Measurements from ENCODE around the gene TSPEAR.

TSPEAR gene

DNA sequence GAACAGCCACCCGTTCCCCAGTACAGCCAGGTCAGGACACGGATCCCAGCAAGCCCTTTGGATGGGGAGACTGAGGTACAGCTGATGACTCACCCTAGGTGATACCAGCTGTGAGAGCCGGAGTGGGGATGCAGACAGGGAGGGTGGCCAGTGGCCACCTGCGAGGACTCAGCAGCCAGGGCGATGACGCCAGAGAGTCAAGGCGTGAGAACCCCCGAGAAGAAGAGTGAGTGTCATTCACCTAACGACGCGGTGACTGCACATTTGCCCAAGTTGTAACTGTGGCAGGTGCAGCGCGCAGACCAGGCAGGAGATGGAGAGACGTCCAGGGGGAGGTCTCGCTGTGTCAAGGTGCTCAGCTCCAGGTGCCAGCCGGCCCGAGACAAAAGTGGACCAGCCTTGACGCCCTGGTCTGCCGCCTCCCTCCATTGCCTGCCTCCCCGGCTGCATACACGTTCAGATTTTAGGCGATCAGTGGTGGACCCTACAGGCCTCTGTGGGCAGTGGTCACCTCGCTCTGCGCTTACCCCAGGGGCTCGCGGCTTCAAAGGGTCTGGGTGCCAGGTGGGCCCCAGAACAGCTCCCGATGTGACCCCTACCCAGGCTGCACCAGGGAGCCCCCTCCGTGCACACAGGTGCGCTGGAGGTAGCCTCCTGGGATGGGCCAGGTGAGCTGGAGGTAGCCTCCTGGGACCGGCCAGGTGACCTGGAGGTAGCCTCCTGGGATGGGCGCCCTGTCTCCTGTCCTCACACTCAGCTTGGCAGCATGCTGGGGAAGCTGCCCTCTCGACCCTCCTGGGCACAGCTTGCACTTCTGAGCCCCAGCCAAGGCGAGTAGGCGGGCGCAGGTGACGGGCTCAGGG is 244.1 kb downstream of the TSPEAR start:
- DNase-seq: peak in 2 of 10 donors; percentile 19 to 67
- intact Hi-C loops (cut with DNase I): no loop called here

DNA sequence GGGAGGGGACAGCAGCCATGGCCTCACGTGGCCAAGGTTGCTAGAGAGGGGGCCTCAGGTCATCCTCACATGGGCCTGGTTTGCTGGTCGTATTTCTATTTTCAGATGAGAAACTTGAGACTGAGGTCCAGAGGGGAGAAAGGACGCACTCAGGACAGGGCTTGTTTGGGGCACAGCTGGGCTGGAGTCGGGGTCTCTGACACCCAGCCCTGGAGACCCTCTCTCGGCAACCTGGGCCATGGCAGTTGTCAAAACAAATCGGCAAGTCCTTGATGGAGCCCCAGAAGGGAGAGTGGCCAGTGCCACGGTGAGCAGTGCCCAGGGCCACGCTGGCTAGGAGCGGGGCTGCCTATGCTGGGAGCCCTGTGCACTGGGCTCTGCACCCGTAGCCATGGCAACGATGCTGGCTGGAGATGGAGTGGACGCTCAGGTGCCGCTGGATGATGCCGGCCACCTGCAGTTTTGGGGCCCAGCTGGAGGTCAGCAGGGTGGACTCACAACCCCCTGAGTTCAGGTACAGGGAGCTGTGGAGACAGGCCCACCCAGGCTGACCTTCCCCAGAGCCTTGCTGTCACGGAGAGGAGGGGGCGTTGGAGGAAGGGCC is 244.9 kb downstream of the TSPEAR start:
- peak in 2 of 10 donors; percentile 22 to 55 for DNase-seq
- intact Hi-C loops (cut with DNase I): no loop called here

DNA sequence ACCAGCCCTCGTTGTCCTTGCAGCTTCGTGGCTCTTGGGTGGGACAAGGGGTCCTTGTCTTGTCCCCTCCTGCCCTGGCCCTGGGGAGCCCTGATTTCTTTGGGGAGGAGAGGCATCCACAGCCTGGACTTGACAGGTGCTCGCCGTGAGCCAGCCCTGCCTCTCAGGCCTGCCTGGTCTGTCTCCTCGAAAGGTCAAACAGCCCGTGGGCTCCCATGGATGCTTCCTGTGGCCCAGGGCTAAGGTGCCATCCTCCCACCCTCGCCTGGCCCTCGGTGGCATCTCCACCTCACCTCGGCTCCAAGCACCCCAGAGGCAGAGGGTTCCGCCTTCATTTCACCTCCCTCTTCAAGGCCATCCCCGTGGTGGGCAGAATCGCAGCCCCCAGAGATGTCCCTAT is 247.0 kb downstream of the TSPEAR start:
- DNase-seq: peak in 2 of 10 donors; percentile 17 to 45
- intact Hi-C loops (cut with DNase I): no loop called here

DNA sequence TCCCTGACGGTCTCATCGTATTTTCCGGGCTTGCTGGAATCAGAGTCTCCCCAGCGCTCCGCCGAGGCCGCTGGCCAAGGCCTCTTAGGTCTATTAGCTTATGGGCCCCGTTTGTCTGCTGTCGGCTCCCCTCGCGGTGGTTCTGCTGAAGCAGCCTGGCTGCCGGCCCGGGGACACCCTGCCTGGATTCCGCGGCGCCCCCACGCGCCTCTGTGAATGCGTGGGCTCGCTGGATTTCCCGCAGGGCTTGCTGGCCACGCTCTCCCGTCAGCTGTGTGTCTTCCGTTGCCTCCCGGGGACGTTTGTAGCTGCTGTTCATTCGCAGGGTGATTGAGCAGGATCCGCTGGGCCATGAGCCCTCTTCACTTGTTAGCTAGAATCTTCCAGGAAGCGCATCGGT is 247.6 kb downstream of the TSPEAR start:
- intact Hi-C loops (cut with DNase I): no loop called here
- DNase-seq: peak in 8 of 10 donors; percentile 19 to 91 (median 46)

DNA sequence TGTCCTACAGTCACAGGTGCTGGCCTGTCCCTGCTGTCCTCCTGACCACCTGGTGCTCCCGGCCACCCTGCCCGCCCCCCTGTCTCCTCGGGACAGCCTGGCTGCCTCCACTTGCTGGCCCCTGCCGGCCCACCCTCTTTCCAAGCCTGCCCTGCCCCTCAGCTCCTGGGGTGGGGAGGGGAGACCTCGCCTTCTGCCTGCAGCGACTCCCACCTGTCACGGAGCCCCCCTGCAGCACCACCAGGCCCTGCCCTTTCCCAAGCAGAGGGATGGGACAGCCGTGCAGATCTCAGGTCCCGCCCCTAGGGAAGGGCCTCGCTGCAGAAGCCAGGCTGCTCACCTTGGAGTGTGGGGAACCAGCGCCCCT is 248.6 kb downstream of the TSPEAR start:
- peak in 3 of 10 donors; percentile 14 to 71 (median 66) for DNase-seq
- intact Hi-C loops (cut with DNase I): no loop called here

DNA sequence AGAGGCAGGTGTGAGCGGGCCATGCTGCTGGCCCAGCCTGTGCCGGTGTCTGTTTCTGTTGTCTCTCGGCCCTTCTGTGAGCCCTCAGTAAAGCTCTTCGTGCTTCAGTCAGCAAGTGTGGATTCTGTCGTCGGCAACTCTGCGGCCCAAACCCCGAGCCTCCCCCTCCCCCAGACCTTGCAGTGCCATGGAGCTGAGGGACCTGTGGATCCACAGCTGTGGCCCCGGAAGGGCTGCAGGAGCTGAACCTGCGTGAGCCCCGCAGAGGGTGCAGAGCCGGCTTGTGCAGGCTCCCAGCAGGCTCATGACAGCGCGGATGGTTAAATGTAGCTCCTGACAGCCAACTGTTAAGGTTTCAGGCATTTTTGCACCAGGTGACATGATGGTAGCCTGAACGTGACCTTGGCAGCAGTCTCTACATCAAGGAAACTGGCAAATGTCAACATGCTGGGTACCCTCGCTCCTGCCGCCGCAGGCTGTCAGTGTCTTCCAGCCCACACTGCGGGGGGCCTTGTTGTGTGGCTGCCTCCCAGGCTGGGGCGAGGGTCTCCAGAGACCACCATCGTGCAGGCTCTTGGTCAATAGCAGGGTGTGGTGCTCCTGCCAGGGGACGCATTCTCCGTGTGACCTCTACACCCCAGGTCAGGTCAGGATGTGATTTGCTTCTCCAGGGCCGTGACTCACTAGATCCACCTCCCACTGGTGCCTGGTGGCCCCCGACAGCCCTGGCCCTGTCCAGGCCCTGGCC is 249.1 kb downstream of the TSPEAR start:
- DNase-seq: peak in 3 of 10 donors; percentile 9 to 58 (median 55)
- intact Hi-C loops (cut with DNase I): no loop called here

DNA sequence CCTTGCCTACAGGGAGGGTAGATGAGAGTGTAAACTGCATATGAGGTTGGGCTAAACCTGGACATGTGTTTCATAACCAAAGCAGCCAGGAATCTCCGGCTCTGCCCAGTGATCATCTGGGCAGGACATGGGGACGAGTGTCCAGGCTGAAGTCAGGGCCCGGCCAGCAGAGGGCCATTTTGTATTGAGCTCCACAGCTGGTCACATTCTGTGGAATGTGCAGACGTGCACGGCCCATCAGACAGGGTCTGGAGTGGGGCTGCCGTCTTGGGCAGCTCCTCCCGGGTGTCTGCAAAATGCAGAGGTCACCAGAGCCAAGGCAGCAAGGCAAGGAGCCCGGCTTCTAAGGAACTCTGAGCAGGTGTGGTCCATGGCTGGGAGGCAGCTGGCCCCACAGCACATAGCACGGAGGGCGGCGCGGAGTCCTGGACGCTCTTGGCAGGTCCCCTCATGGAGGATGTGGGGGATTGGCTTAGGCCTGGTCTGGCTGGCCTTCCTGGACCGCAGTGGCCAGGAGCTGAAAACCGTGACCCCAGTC is 249.8 kb downstream of the TSPEAR start:
- DNase-seq: peak in 4 of 10 donors; percentile 4 to 73 (median 48)
- intact Hi-C loops (cut with DNase I): no loop called here

DNA sequence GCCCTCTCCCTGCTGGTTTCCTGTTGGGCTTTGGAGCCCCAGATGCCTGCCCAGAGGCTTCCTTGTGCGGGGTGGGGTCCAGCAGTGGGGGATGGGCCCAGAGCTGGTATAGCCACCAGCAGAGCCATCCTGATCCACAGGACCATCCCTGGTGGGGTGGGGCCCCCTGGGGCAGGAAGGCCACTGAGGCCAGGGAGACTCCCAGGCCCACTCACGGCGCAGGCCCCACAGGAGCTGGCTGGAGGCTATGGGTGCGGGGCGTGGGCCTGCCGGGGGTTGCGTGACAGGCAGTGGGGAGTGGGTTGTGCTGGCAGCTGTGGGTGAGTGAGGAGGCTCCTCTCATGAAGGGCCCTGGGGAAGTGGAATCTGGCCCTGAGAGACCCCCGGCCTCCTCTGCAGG is 250.4 kb downstream of the TSPEAR start:
- peak in 3 of 10 donors; percentile 13 to 72 (median 22) for DNase-seq
- intact Hi-C loops (cut with DNase I): no loop called here

DNA sequence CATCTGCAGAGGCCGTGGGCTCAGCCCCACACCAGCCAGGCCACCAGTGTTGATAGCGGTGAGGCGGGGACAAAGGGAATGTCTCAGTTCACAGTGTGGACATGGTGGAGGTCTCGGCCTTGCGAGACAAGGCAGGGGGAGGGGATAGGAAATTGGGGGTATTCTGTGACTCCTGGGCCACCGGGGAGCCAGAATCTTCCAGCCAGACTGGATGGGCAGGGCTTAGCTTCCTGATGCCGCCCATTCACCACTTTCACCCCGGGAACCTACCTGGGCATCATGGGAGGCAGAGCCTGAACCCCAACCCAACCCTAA is 251.0 kb downstream of the TSPEAR start:
- peak in 3 of 10 donors; percentile 11 to 65 (median 30) for DNase-seq
- intact Hi-C loops (cut with DNase I): no loop called here

DNA sequence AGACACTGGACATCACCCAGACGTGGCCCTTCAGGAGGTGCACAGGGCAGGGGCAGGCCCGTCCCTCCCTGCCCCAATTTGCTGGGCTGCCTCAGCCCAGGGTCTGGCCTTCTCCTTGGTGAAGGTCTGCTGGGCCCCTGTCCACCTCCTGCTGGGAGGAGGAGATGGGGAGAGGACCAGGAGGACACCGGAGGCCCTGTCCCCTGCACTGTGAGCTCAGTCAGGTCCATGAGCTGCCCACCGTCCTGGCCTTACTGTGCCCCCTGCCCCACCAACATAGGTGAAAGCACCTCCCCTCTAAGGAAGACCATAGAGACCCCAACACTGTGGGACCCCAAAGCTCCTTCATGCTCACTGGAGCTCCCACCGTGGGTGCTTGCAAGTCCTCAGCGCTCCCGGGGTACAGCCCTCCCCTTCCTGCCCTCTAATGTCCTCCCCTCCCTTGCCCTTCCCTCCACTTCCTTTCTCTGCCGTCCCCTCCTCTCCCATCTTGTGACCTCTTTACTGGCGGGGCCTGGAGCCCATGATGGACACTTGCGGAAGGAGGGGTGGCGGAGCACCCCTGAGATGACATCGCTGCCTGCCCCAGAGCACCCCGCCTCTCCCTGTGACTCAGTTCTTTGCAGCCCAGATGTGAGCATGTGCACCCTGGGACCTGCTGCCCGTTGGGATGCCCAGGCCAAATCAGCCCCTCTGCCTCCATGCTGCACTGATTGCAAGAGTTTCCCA is 251.5 kb downstream of the TSPEAR start:
- intact Hi-C loops (cut with DNase I): no loop called here
- DNase-seq: peak in 2 of 10 donors; percentile 39 to 55

DNA sequence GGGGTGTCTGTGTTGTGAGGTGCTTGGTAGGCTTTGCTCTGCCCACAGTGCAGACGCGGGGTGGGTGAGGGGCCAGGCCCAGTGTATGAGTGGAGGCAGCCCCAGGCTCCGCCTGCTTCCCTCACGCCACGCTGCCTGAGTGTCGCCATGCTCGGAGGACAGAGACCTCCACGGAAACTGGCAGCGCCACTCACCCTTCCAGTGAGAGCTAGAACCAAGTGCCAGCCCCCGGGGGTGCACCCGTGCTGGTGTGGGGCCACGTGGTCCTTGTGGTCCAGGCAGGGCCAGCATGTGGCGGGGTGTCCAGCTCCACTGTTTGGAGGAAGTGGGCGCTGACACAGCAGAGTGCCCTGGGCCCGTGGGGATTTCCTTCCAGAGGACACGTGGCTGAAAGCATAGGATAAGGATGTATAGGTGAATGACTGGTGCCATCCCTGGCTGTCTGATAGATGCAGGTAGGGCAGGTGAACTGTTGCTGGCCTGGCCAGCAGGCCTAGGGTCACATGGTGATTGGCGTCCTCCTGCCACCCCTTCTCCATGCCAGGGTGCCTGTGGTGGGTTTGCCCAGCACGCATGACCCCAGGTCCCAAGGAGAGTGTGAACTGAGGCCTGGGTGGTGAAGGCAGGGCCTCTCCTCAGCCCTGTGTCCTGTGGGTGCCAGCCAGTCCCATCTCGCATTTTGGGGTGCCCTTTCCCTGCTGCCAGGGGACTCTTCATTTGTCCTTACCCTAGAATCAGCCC is 252.2 kb downstream of the TSPEAR start:
- peak in 5 of 10 donors; percentile 4 to 72 (median 24) for DNase-seq
- intact Hi-C loops (cut with DNase I): no loop called here

DNA sequence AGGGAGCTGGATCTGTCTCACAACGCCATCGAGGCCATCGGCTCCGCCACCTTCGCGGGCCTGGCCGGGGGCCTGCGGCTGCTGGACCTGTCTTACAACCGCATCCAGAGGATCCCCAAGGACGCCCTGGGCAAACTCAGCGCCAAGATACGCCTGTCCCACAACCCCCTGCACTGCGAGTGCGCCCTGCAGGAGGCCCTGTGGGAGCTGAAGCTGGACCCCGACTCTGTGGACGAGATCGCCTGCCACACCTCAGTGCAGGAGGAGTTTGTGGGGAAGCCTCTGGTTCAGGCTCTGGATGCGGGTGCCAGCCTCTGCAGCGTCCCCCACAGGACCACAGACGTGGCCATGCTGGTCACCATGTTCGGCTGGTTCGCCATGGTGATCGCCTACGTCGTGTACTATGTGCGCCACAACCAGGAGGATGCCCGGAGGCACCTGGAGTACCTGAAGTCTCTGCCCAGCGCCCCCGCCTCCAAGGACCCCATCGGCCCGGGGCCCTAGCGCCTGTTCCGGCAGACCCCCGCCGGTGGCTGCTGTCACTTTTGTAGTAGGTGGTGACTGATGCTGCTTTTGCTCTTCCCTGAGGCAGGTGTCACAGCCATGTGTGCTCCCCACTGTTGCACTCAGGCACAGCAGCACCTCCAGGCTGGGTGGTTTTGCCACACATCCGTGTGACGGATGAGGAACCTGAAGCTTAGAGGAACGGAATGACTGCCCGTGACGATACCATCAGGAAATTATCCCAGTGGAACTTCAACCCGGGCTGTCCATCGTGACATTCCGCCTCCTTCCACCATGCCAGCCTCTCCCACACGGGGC is 254.2 kb downstream of the TSPEAR start:
- DNase-seq: peak in 6 of 10 donors; percentile 3 to 84 (median 33)
- intact Hi-C loops (cut with DNase I): no loop called here

DNA sequence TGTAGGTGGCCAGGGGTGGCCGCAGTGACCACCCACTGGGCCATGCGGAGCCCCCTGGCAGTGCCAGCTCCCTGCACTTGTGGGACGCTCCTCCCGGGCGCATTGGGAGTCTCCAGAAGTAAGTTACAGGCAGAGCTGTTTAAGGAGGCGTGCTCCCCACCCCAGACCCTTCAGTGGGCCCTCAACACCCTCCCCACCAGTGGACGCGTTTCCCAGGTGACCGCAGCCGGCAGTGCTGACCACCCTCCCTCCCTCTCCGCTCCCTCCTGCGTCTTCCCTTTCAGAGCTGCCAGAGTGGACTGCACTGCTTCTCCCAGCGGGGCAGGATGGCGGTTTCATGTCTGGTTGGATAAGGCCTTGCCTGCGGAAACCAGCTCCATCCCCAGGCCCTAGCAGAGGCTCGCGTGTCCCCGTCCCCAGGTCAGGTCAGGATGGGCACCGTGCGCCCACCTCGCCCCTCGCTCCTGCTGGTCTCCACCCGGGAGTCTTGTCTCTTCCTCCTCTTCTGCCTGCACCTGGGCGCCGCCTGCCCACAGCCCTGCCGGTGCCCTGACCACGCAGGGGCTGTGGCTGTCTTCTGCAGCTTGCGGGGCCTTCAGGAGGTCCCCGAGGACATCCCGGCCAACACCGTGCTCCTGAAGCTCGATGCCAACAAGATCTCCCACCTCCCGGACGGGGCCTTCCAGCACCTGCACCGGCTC is 255.0 kb downstream of the TSPEAR start:
- peak in 6 of 10 donors; percentile 4 to 85 (median 46) for DNase-seq
- intact Hi-C loops (cut with DNase I): no loop called here

DNA sequence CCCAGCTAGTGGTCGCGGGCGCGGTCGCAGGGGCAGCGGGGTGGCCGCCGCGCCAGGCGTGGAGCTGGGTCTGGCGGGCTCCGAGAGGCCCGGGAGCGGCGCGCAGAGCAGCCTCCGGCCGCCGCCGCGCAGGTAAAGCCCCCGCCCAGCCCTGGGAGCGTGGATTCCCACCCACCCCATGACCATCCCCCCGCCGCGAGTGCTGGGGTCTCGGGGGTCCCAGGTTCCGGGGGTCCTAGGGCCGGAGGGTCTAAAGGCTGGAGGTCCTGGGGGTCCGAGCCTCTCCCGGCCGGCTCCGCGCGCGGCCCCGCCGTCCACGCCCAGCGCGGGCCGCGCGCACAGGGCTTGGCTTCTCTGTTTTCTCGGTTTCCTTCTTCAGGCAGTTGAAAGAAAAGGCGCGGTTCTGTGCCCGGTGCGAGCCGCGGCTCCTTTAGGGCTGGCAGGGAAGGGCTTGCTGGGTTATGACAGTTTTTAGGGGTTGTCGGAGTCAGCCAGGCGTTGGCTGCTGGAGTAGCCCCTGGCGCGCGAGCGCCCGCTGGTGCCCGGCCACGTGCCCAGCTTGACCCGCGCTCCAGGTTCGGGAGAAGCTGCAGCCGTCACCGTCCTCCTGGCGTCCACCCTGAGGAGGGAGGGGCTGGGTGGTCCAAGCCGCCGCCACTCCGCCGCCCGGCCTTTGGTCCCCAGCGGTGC is 255.7 kb downstream of the TSPEAR start:
- intact Hi-C loops (cut with DNase I): no loop called here
- DNase-seq: peak in 6 of 10 donors; percentile 6 to 82 (median 39)

DNA sequence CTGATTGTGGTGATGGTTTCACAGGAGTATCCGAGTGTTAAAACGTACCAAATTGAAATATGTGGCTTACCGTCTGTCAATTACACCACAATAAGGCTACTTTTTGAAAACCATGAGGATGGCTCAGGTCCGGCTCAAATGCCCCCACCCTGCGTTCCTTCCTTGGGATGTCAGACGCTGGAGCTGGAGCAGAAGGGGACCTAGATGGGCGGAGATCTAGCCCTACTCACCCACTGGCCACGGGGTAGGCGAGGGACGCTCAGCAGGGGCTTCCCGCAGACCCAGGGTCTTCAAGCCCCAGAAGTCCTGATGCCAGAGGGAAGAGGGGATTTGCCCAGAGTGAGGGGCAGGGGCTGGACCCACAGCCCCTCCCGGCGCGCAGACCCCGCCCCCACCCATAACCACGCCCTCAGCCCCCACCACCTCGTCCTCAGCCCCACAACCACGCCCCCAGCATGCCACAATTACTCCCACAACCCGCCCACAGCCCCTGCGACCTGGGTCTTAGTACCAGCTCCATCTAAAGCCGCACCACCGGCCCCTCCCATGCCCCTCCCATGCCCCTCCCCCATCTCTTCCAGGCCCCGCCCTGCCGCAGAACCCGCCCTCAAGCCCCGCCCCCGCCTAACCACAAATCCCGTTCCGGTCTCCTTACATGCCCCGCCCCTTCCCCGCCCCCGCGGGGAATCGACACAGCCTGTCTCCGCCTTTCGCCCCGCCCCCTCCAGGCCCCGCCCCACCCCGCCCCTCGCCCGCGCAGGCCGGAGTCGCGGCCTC is 256.4 kb downstream of the TSPEAR start, which contains the start of gene LRRC3:
Gene LRRC3, plus strand, starts transcription at position 764 of the 777 bp plus-strand sequence. CDS start 1,135 bp downstream, outside the sequence.
- peak in 6 of 10 donors; percentile 9 to 75 (median 34) for DNase-seq
- intact Hi-C loops (cut with DNase I): no loop called here

DNA sequence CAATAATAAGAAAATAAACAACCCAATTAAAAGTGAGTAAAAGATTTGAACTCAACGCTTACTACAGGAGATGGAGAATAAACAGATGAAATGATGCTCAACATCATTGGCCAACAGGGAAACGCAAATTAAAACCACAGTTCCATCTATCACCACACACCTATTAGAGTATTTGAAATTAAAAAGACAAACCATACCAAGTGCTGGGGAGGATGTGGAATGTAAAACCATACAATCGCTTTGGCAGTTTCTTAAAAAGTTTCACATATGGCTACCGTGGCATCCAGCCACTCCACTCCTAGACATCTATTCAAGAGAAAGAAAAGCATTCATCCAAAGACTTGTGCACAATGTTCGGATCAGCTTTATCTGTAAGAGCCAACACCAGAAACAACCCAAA is 257.3 kb downstream of the TSPEAR start:
- no peak for DNase-seq
- intact Hi-C loops (cut with DNase I): no loop called here

DNA sequence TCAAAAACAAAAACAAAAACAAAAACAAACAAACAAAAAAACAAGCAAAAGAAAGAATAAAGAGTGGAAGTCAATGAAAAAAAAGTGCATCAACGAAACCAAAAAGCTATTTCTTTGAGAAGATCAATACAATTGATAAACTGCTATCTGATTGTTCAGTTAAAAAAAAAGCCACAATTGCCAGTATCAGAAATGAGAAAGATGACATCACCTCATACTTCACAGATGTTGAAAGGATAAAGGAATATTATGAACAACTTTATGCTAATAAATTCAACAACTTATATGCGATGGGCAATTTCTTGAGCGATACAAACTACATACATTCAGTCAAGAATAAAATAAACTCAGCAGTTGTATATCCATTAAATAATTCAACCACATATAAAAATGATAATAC is 258.3 kb downstream of the TSPEAR start:
- intact Hi-C loops (cut with DNase I): no loop called here
- no peak for DNase-seq

Data from posterior cingulate gyrus (tissue), 11 donors.